ENCODE measurements around the gene RNF38.
"Not testable (repeated sequence)": the region's sequence is repeated elsewhere in the genome, so short reads cannot be mapped to it uniquely, and the experiment has no call there.

The RNF38 gene

GRCh38 chr9:36306471-36307306 is 93.4 kb downstream of the RNF38 start:
- no peak for DNase-seq
- Mint-ChIP-seq H3K9me3 (no peaks in the 10 kb centered on the region), H3K36me3 (ENCODE audit: low read depth) (no peaks in the 10 kb centered on the region), H3K27ac (peak overlapping the region; percentile 35), H3K4me1 (ENCODE audit: low read depth) (peaks cover 11% of the 10 kb centered on the region), H3K27me3 (no peaks in the 10 kb centered on the region), H3K4me3 (no peak overlapping the region)

- not testable (repeated sequence) for DNase-seq, H3K4me3 Mint-ChIP-seq
Observed at GRCh38 chr9:36304366-36304765, 95.7 kb downstream of the RNF38 start.

GRCh38 chr9:36301227-36301626 is 98.8 kb downstream of the RNF38 start:
- Mint-ChIP-seq H3K27ac (no peak overlapping the region), H3K9me3 (no peaks in the 10 kb centered on the region), H3K4me3 (no peak overlapping the region), H3K36me3 (ENCODE audit: low read depth) (no peaks in the 10 kb centered on the region), H3K27me3 (no peaks in the 10 kb centered on the region), H3K4me1 (ENCODE audit: low read depth) (peaks cover 2% of the 10 kb centered on the region)
- no peak for DNase-seq

More at GRCh38 chr9:36304366-36304765, 95.7 kb downstream of the RNF38 start:
- not testable (repeated sequence) for H3K36me3 Mint-ChIP-seq (ENCODE audit: low read depth); H3K27me3 Mint-ChIP-seq; H3K27ac Mint-ChIP-seq; H3K9me3 Mint-ChIP-seq
- H3K4me1 Mint-ChIP-seq (ENCODE audit: low read depth) = peaks cover 11% of the 10 kb centered on the region

- H3K27ac Mint-ChIP-seq = no peak overlapping the region
- H3K9me3 Mint-ChIP-seq = no peaks in the 10 kb centered on the region
- no peak for DNase-seq
- H3K4me1 Mint-ChIP-seq (ENCODE audit: low read depth) = no peaks in the 10 kb centered on the region
- H3K27me3 Mint-ChIP-seq = no peaks in the 10 kb centered on the region
- no peaks in the 10 kb centered on the region for H3K36me3 Mint-ChIP-seq (ENCODE audit: low read depth)
- no peak overlapping the region for H3K4me3 Mint-ChIP-seq
Observed at GRCh38 chr9:36298566-36298965, 101.5 kb downstream of the RNF38 start.

GRCh38 chr9:36297798-36298197 is 102.3 kb downstream of the RNF38 start:
- H3K4me3 Mint-ChIP-seq = no peak overlapping the region
- no peak overlapping the region for H3K27ac Mint-ChIP-seq
- no peak for DNase-seq
- H3K27me3 Mint-ChIP-seq = no peaks in the 10 kb centered on the region
- H3K9me3 Mint-ChIP-seq = no peaks in the 10 kb centered on the region
- no peaks in the 10 kb centered on the region for H3K36me3 Mint-ChIP-seq (ENCODE audit: low read depth)
- no peaks in the 10 kb centered on the region for H3K4me1 Mint-ChIP-seq (ENCODE audit: low read depth)

GRCh38 chr9:36294996-36295395 is 105.1 kb downstream of the RNF38 start:
- DNase-seq; H3K27me3 Mint-ChIP-seq; H3K9me3 Mint-ChIP-seq; H3K4me1 Mint-ChIP-seq (ENCODE audit: low read depth); H3K4me3 Mint-ChIP-seq; H3K27ac Mint-ChIP-seq; H3K36me3 Mint-ChIP-seq (ENCODE audit: low read depth): not testable (repeated sequence)

- DNase-seq = no peak
- Mint-ChIP-seq H3K4me3 (no peak overlapping the region), H3K4me1 (ENCODE audit: low read depth) (no peaks in the 10 kb centered on the region), H3K9me3 (no peaks in the 10 kb centered on the region), H3K27ac (no peak overlapping the region), H3K27me3 (no peaks in the 10 kb centered on the region), H3K36me3 (ENCODE audit: low read depth) (no peaks in the 10 kb centered on the region)
Observed at GRCh38 chr9:36293918-36294317, 106.2 kb downstream of the RNF38 start.

- no peaks in the 10 kb centered on the region for H3K36me3 Mint-ChIP-seq (ENCODE audit: low read depth)
- DNase-seq = no peak
- H3K4me3 Mint-ChIP-seq = no peak overlapping the region
- no peak overlapping the region for H3K27ac Mint-ChIP-seq
- no peaks in the 10 kb centered on the region for H3K9me3 Mint-ChIP-seq
- no peaks in the 10 kb centered on the region for H3K4me1 Mint-ChIP-seq (ENCODE audit: low read depth)
- H3K27me3 Mint-ChIP-seq = no peaks in the 10 kb centered on the region
Observed at GRCh38 chr9:36293171-36293570, 106.9 kb downstream of the RNF38 start.

GRCh38 chr9:36292641-36293040 is 107.4 kb downstream of the RNF38 start:
- no peak overlapping the region for H3K4me3 Mint-ChIP-seq
- no peaks in the 10 kb centered on the region for H3K4me1 Mint-ChIP-seq (ENCODE audit: low read depth)
- no peaks in the 10 kb centered on the region for H3K27me3 Mint-ChIP-seq
- H3K27ac Mint-ChIP-seq = no peak overlapping the region
- H3K9me3 Mint-ChIP-seq = no peaks in the 10 kb centered on the region
- no peaks in the 10 kb centered on the region for H3K36me3 Mint-ChIP-seq (ENCODE audit: low read depth)
- DNase-seq = no peak

GRCh38 chr9:36290996-36291395 is 109.1 kb downstream of the RNF38 start:
- no peak for DNase-seq
- no peaks in the 10 kb centered on the region for H3K4me1 Mint-ChIP-seq (ENCODE audit: low read depth)

GRCh38 chr9:36289836-36290435 is 110.1 kb downstream of the RNF38 start:
- no peak for DNase-seq
- no peak overlapping the region for H3K4me3 Mint-ChIP-seq
- no peaks in the 10 kb centered on the region for H3K9me3 Mint-ChIP-seq
- no peaks in the 10 kb centered on the region for H3K27me3 Mint-ChIP-seq
- H3K36me3 Mint-ChIP-seq (ENCODE audit: low read depth) = no peaks in the 10 kb centered on the region
- H3K4me1 Mint-ChIP-seq (ENCODE audit: low read depth) = no peaks in the 10 kb centered on the region
- no peak overlapping the region for H3K27ac Mint-ChIP-seq

More at GRCh38 chr9:36290996-36291395, 109.1 kb downstream of the RNF38 start:
- no peaks in the 10 kb centered on the region for H3K9me3 Mint-ChIP-seq
- H3K27me3 Mint-ChIP-seq = no peaks in the 10 kb centered on the region
- no peak overlapping the region for H3K27ac Mint-ChIP-seq
- H3K36me3 Mint-ChIP-seq (ENCODE audit: low read depth) = no peaks in the 10 kb centered on the region
- H3K4me3 Mint-ChIP-seq = no peak overlapping the region

GRCh38 chr9:36288070-36288469 is 112.0 kb downstream of the RNF38 start:
- Mint-ChIP-seq H3K27ac (no peak overlapping the region), H3K9me3 (no peaks in the 10 kb centered on the region), H3K36me3 (ENCODE audit: low read depth) (no peaks in the 10 kb centered on the region), H3K4me1 (ENCODE audit: low read depth) (no peaks in the 10 kb centered on the region), H3K4me3 (no peak overlapping the region), H3K27me3 (no peaks in the 10 kb centered on the region)
- DNase-seq = no peak
